CD1c-positive myeloid dendritic cell (primary cell): ENCODE data around the gene GJC2.
"Not testable (repeated sequence)": the region's sequence is repeated elsewhere in the genome, so short reads cannot be mapped to it uniquely, and the experiment has no call there.

Source experiments
- DNase-seq: peaks from one replicate; pipeline ENCODE4 v3.0.0-alpha.2; 2016; ENCODE audit errors: extremely low spot score

The GJC2 gene

GRCh38 chr1:228173528-228174481 is 24.1 kb downstream of the GJC2 start:
- not testable (repeated sequence) for DNase-seq

GRCh38 chr1:228174482-228175315 is 25.0 kb downstream of the GJC2 start:
- no peak for DNase-seq

GRCh38 chr1:228175316-228176023 is 25.7 kb downstream of the GJC2 start:
- no peak for DNase-seq

GRCh38 chr1:228176024-228176395 is 26.3 kb downstream of the GJC2 start:
- no peak for DNase-seq

DNA sequence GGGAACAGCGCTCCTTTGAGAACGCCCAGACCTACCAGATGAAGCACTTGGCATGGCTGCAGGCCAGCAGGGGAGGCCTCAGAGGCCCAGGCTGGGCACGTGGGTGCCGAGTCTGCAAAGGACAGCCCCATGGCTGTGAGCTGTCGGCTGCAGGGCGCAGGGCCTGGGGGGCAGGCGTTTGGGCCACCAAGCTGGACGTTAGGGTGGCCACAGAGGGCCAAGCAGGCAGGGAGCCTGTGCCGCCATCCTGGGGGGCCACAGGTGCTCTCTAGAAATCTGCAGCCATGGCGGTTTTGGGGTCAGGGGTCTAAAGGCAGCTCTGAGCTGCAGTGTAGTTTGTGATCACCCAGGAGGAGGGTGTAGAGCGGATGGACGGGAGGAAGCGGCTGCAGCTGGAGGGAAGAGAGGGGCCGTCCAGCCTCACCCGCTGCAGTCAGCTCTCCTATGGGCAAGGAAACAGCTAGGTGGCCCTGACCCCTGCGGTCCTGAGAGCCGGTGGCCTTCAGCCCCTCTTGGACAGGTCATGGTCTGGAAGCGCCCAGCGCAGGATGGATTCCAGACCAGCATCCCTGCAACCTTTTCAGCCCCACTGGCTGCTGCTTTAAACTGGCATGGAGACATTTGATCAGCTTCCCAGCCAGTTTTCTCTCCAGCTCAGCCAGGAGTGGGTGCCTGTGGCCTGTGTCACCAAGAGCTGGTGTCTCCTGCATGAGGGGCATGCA is 26.9 kb downstream of the GJC2 start:
- no peak for DNase-seq

DNA sequence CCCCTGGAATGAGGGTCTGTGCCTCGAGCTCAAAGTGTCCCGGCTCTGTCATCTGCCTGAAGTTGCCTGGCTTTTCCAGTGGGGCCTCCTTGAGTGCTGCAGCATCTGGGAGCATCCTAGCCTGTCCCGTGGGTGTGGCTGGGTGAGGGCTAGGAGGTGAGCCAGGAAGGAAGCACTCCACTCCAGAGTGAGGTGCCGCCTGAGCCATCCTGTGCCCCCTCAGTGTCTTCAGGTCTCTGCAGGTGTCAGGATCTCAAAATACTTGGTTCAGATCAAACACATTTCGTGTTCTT is 27.4 kb downstream of the GJC2 start:
- DNase-seq = no peak

GRCh38 chr1:228177721-228178710 is 28.3 kb downstream of the GJC2 start:
- no peak for DNase-seq

DNA sequence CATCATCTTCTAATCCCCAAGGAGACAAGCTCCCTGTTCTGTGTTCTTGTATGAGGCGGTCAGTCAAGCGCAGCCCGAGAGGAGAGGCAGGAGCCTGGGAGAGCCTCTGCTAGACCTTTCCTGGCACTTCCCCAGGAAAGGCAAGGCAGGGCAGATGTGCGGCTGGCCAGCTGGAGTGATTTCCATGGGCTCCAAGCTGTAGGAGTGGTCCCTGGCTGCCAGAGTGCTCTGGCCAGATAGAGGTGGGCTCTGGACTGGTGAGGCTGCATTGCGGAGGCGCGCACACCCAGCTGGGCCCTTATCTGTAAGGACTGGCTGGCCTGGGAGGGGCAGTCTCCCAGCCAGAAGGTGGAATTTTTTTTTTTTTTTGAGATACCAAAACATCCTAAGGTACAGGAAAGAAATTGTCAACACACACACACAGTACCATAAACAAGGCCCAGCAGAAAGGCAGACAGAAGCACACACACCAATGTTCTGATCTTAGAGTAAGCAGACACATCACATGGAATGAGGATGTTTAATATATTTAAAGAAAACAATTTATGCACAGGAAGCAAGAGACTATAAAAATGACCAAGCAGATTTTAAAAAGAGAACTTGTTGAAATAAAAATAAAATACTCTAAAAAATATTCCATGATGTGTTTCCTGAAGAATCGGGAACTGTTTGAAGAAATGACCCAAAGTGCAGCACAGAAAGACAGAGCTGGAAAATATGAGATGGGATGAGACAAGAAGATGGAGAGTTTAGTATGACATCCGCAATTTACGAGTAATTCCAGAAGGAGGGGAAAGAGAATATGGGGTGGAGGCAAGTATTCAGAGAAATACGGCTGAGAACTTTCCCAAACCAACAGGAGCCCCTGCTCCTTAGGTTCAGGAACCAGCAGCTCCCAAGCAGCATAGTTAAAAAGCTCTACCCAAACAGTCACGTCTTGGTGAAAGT is 29.3 kb downstream of the GJC2 start:
- DNase-seq = no peak

DNA sequence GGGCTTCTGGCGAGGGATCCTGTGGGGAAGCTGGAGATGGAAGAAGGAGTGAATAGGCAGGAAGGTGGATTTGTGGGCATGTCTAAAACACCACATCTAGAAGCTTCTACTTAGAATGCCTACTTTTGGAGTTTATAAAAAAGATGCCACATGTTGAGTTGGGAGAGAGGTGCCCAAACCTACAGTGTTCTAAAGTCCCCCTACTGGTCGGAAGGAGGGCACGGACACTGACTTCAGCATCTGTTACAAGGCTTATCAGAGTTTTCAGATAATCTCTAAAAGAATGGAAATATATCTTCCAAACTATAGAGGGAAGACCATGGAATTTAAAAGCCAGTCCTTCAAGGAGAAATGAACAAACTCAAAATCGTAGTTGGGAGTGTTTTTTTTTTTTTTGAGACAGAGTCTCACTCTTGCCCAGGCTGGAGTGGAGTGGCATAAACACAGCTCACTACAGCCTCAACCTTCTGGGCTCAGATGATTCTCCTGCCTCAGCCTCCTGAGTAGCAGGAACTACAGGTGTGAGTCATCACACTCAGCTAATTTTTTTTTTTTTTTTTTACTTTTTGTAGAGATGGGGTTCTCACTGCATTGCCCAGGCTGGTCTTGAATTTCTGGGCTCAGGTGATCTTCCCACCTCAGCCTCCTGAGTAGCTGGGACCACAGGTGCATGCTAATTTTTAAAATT is 30.7 kb downstream of the GJC2 start:
- no peak for DNase-seq

- no peak for DNase-seq
Measured at GRCh38 chr1:228180959-228181644, 31.4 kb downstream of the GJC2 start.

DNA sequence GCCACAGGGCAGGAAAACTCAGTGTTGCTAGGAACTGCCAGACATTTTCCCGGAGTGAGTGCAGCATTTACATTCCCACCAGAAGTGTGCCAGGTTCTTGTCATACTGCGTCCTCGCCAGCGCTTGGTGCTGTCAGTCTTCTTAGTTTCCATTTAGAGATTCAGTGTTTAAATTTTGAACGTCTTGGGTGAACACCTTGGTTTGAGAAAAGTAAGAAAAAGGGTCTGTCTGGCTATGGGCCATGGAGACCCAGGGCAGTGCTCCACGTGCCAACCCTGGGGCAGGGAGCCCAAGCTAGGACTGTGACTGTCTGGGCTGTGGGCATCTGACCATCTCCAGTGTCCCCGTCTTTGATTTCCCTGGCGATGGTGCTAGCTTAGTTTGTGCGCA is 31.9 kb downstream of the GJC2 start:
- no peak for DNase-seq

DNA sequence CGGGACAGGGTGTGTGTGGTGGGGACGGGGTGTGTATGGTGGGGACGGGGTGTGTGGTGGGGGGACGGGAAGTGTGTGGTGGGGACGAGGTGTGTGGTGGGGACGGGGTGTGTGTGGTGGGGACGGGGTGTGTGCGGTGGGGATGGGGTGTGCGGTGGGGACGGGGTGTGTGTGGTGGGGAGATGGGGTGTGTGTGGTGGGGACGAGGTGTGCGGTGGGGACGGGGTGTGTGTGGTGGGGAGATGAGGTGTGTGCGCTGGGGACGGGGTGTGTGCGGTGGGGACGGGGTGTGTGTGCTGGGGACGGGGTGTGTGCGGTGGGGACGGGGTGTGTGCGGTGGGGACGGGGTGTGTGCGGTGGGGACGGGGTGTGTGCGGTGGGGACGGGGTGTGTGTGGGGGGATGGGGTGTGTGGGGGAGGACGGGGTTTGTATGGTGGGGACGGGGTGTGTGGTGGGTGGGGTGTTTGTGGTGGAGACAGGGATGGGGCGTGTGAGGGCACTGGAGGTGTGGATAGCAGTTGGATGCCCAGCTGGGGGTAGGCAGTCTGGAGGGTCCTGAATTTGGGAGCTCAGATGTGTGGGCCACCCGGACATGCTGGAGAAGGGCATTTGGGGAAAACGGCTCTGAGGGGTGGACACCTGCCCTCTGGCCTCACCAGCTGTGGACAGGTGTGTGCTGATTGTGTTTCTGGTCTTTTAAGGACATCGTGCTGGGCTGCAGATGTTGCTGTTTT is 32.7 kb downstream of the GJC2 start:
- DNase-seq = no peak

GRCh38 chr1:228184152-228184551 is 34.4 kb downstream of the GJC2 start:
- no peak for DNase-seq

- peak; percentile 7 for DNase-seq
Measured at GRCh38 chr1:228185641-228185965, 35.9 kb downstream of the GJC2 start.

DNA sequence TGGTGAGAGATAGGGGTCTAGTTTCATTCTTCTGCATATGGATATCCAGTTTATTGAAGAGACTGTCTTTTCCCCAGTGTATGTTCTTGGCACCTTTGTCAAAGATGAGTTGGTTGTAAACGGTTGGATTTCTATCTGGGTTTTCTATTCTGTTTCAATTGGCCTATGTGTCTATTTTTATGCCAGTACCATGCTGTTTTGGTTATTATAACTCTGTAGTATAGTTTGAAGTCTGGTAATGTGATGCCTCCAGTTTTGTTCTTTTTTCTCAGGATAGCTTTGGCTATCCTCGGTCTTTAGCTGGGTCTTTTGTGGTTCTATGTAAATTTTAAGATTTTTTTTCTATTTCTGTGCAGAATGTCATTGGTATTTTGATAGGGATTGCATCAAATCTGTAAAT is 38.5 kb downstream of the GJC2 start:
- not testable (repeated sequence) for DNase-seq

- no peak for DNase-seq
Measured at GRCh38 chr1:228190182-228190581, 40.5 kb downstream of the GJC2 start.

GRCh38 chr1:228190778-228191177 is 41.0 kb downstream of the GJC2 start:
- no peak for DNase-seq

DNA sequence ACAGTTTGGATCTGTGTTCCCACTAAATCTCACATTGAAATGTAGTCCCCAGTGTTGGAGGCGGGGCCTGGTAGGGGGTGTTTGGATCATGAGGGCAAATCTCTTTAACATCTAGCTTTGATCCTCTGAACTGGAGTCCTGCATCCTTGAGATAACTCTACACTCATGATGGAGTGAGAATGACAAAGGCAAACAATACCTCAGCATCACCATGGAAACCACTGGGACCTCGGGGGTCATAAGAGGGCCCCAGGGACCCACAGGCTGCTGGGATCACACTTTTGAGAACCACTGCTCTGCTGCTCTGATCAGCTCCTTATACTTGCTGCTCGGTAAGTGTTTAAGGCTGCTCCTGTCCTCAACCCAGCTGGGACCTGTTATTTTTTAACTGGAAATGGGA is 44.7 kb downstream of the GJC2 start:
- no peak for DNase-seq
